HL-60 (cell line): ENCODE data around the gene TMOD3.

Experiments
- DNase-seq, 2 experiments: peaks; one replicate each; pipeline ENCODE4 v3.0.0-alpha.2; 2010 to 2020; ENCODE audit warnings: low read depth in 1 of 2, low spot score in 1 of 2
- H3K27ac ChIP-seq: fragments of 250-450 bp; sonication (Bioruptor Pico); replicated peaks from 2 replicates; pipeline ENCODE4 v1.5.1; 2020; ENCODE audit warnings: mild to moderate bottlenecking, moderate library complexity
- H3K27me3 ChIP-seq: fragments of 250-450 bp; sonication (Bioruptor Pico); 2 replicates; pipeline ENCODE4 v1.5.1; 2021; ENCODE audit warnings: mild to moderate bottlenecking, moderate library complexity; ENCODE audit not compliant: insufficient read depth, poor library complexity, severe bottlenecking
- H3K4me3 ChIP-seq: replicated peaks from 2 replicates; pipeline ENCODE4 v1.5.1; 2011; ENCODE audit warnings: mild to moderate bottlenecking, control low read depth, low read length; ENCODE audit not compliant: insufficient read depth
- GABPA ChIP-seq: IDR thresholded peaks from 2 replicates; pipeline ENCODE4 v1.6.1; 2012; ENCODE audit warnings: low read depth
- POLR2AphosphoS5 ChIP-seq: IDR thresholded peaks from 2 replicates; pipeline ENCODE4 v1.6.1; 2012; ENCODE audit warnings: low read depth
- SPI1 ChIP-seq: IDR thresholded peaks from 2 replicates; pipeline ENCODE4 v1.6.1; 2012; ENCODE audit warnings: low read depth, mild to moderate bottlenecking, borderline replicate concordance
- TF ChIP-seq, protein P1 (sequence below): IDR thresholded peaks from 2 replicates; pipeline ENCODE4 v1.6.1; 2012; ENCODE audit warnings: low read depth; ENCODE audit not compliant: insufficient replicate concordance
- TF ChIP-seq, protein P2 (sequence below): IDR thresholded peaks from one replicate; pipeline ENCODE4 v1.5.1; 2011; ENCODE audit warnings: low read length, control low read depth, inconsistent platforms; ENCODE audit not compliant: insufficient read depth

Gene TMOD3

DNA sequence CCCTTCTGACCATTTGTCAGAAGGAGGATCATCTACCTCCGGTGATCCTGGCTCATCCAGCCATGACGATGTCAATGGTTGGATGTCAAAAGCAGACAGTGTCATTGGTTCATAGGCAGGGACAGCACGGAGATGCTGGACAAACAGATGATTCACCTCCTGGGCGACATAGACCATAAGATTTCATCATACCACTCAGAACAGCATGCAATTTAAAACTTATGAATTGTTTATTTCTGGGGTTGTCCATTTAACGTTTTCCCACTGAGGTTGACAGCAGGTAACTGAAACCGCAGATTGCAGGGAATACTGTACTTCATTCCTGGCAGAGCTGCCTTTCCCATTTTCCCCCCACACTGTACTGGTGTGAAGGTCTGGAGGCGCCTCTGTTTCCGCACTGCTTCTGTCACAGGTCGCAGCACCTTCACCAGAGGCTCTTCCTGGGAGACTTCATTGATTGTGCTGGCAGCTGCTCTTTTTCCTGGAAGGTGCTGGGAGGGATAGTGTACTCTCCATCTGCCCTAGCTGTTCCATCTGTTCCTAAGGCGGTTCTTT, 32.5 kb upstream of the TMOD3 start:
- H3K4me3 ChIP-seq: no peak overlapping the region
- DNase-seq: no peak
- TF ChIP-seq, protein P1, sequence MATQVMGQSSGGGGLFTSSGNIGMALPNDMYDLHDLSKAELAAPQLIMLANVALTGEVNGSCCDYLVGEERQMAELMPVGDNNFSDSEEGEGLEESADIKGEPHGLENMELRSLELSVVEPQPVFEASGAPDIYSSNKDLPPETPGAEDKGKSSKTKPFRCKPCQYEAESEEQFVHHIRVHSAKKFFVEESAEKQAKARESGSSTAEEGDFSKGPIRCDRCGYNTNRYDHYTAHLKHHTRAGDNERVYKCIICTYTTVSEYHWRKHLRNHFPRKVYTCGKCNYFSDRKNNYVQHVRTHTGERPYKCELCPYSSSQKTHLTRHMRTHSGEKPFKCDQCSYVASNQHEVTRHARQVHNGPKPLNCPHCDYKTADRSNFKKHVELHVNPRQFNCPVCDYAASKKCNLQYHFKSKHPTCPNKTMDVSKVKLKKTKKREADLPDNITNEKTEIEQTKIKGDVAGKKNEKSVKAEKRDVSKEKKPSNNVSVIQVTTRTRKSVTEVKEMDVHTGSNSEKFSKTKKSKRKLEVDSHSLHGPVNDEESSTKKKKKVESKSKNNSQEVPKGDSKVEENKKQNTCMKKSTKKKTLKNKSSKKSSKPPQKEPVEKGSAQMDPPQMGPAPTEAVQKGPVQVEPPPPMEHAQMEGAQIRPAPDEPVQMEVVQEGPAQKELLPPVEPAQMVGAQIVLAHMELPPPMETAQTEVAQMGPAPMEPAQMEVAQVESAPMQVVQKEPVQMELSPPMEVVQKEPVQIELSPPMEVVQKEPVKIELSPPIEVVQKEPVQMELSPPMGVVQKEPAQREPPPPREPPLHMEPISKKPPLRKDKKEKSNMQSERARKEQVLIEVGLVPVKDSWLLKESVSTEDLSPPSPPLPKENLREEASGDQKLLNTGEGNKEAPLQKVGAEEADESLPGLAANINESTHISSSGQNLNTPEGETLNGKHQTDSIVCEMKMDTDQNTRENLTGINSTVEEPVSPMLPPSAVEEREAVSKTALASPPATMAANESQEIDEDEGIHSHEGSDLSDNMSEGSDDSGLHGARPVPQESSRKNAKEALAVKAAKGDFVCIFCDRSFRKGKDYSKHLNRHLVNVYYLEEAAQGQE: no peak
- TF ChIP-seq GABPA: no peak
- TF ChIP-seq SPI1: no peak
- TF ChIP-seq, protein P2, sequence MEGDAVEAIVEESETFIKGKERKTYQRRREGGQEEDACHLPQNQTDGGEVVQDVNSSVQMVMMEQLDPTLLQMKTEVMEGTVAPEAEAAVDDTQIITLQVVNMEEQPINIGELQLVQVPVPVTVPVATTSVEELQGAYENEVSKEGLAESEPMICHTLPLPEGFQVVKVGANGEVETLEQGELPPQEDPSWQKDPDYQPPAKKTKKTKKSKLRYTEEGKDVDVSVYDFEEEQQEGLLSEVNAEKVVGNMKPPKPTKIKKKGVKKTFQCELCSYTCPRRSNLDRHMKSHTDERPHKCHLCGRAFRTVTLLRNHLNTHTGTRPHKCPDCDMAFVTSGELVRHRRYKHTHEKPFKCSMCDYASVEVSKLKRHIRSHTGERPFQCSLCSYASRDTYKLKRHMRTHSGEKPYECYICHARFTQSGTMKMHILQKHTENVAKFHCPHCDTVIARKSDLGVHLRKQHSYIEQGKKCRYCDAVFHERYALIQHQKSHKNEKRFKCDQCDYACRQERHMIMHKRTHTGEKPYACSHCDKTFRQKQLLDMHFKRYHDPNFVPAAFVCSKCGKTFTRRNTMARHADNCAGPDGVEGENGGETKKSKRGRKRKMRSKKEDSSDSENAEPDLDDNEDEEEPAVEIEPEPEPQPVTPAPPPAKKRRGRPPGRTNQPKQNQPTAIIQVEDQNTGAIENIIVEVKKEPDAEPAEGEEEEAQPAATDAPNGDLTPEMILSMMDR: no peak
- no peak for TF ChIP-seq POLR2AphosphoS5
- H3K27me3 ChIP-seq: no peaks in the 10 kb centered on the region
- H3K27ac ChIP-seq: no peak overlapping the region

DNA sequence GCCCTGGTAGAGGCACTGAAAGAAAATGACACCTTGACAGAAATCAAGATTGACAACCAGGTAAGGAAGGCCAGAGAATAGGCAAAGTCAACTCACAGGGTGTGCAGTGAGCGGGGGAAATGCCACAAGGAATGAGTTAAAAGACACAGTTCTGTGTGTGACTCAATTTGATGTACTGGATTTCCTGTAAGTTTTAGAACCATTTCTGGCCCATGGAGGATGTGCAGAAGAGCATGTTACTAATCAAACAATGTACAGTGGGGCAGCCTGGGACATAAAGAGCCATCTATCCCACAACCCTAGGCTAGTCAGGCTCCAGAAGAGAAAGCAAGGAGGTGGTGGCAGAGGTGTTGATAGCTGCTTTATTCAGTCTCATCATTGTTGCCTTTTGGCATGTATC, 31.2 kb upstream of the TMOD3 start:
- H3K27me3 ChIP-seq: no peaks in the 10 kb centered on the region
- no peak overlapping the region for H3K27ac ChIP-seq
- H3K4me3 ChIP-seq: no peak overlapping the region
- DNase-seq: no peak
- TF ChIP-seq GABPA (no peak), POLR2AphosphoS5 (no peak), SPI1 (no peak)
- TF ChIP-seq, protein P1: no peak
- TF ChIP-seq, protein P2: no peak

DNA sequence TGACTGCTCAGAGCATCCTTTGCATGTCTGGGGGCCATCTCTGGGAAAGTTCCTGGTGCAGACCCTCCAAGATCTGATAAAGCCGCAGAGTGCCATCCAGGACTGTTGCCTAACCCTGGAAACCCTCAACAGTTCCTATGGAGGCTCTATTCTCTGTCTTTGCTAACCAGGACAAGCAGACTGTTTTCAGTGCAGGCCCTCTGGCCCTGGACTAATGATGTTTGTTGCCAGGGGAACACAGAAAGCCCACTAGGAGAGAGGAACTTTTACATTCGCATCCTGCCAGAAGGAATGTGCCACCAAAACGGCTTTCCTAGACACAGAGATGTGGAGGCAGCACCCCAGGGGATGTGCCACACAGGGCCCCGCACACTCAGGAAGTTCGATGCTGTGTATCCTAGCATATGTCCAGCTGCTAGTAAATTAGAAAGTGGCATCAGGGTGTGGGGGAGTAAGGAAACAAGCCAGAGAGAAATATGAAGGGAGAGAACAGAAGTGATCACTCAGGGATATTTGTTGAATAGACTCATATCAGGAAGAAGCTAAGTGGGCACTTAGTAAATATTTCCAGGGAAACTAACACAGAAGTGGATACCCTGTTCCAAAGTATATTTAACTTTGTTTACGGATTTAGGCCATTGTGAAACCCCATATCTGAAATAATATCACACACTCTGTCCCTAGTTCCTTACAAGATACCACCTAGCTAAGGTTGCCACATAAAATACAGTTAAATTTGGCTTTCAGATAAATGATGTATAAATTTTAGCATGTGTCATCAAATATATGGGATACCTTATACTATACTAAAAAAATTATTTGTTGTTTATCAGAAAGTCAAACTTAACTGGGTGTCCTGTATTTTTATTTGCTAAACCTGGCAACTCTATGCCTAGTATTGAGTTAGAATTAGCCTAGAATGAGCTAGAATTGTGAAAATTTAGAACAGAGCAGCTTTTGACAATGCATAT, 29.9 kb upstream of the TMOD3 start:
- DNase-seq: no peak
- no peak for TF ChIP-seq GABPA
- TF ChIP-seq SPI1: no peak
- TF ChIP-seq, protein P1: no peak
- no peak overlapping the region for H3K27ac ChIP-seq
- no peaks in the 10 kb centered on the region for H3K27me3 ChIP-seq
- no peak overlapping the region for H3K4me3 ChIP-seq
